HepG2 (cell line): ENCODE data around the gene CDK5RAP2. TPM values are rescaled to one million over a fixed set of nuclear protein-coding genes. Genes with fewer than 3 reads are reported as not detected.

Experiments
- ARNT2 ChIP-seq: sonication (generic); formaldehyde crosslinking; IDR thresholded peaks from 2 replicates; pipeline ENCODE4 v1.8.0; 2022; ENCODE audit warnings: mild to moderate bottlenecking, low read depth, missing genetic modification reagents, moderate library complexity
- ETV6 ChIP-seq: sonication (generic); formaldehyde crosslinking; conservative IDR thresholded peaks from 2 replicates; pipeline ENCODE4 v1.4.0; 2020; ENCODE audit warnings: missing genetic modification reagents
- GTF3A ChIP-seq: sonication (generic); formaldehyde crosslinking; conservative IDR thresholded peaks from 2 replicates; pipeline ENCODE4 v1.4.0; 2020; ENCODE audit warnings: mild to moderate bottlenecking, missing genetic modification reagents
- GZF1 ChIP-seq: sonication (generic); formaldehyde crosslinking; IDR thresholded peaks from 2 replicates; pipeline ENCODE4 v1.5.1; 2020; ENCODE audit warnings: mild to moderate bottlenecking, missing genetic modification reagents
- IRF2 ChIP-seq: IDR thresholded peaks from 2 replicates; pipeline ENCODE4 v1.6.1; 2018; ENCODE audit warnings: missing genetic modification reagents, missing compliant biosample characterization
- KAT8 ChIP-seq: IDR thresholded peaks from 2 replicates; pipeline ENCODE4 v1.6.1; 2016; ENCODE audit warnings: missing genetic modification reagents, missing compliant biosample characterization
- KMT2B ChIP-seq: IDR thresholded peaks from 2 replicates; pipeline ENCODE4 v1.6.1; 2016; ENCODE audit warnings: missing genetic modification reagents, missing compliant biosample characterization
- MED8 ChIP-seq: sonication (generic); formaldehyde crosslinking; IDR thresholded peaks from 2 replicates; pipeline ENCODE4 v1.8.1; 2023; ENCODE audit warnings: mild to moderate bottlenecking, missing genetic modification reagents; ENCODE audit not compliant: insufficient replicate concordance
- NFKBIZ ChIP-seq: IDR thresholded peaks from 2 replicates; pipeline ENCODE4 v1.6.1; 2018; ENCODE audit warnings: missing genetic modification reagents, missing compliant biosample characterization
- NR1H2 ChIP-seq: sonication (generic); formaldehyde crosslinking; IDR thresholded peaks from 2 replicates; pipeline ENCODE4 v1.8.1; 2022; ENCODE audit warnings: low read depth, missing genetic modification reagents, borderline replicate concordance
- NR2F2 ChIP-seq: IDR thresholded peaks from 2 replicates; pipeline ENCODE4 v1.6.1; 2012; ENCODE audit warnings: low read depth, inconsistent platforms, borderline replicate concordance
- RARA ChIP-seq: IDR thresholded peaks from 2 replicates; pipeline ENCODE4 v1.6.1; 2016; ENCODE audit warnings: missing genetic modification reagents, missing compliant biosample characterization
- RCOR2 ChIP-seq: IDR thresholded peaks from 2 replicates; pipeline ENCODE4 v1.6.1; 2016; ENCODE audit warnings: missing biosample characterization, missing genetic modification reagents
- SMYD3 ChIP-seq: sonication (generic); formaldehyde crosslinking; IDR thresholded peaks from 2 replicates; pipeline ENCODE4 v1.8.1; 2023; ENCODE audit warnings: mild to moderate bottlenecking, missing genetic modification reagents
- THYN1 ChIP-seq: sonication (generic); formaldehyde crosslinking; IDR thresholded peaks from 2 replicates; pipeline ENCODE4 v1.8.1; 2023; ENCODE audit warnings: low read depth, mild to moderate bottlenecking, moderate library complexity, missing genetic modification reagents, borderline replicate concordance
- ZBTB38 ChIP-seq: sonication (generic); formaldehyde crosslinking; IDR thresholded peaks from 2 replicates; pipeline ENCODE4 v1.5.1; 2020; ENCODE audit warnings: mild to moderate bottlenecking, missing genetic modification reagents
- ZC3H4 ChIP-seq: sonication (generic); formaldehyde crosslinking; IDR thresholded peaks from 2 replicates; pipeline ENCODE4 v1.4.0; 2020; ENCODE audit warnings: missing genetic modification reagents, borderline replicate concordance
- ZNF205 ChIP-seq: IDR thresholded peaks from 2 replicates; pipeline ENCODE4 v1.6.1; 2018; ENCODE audit warnings: missing biosample characterization, missing genetic modification reagents
- ZNF251 ChIP-seq: sonication (generic); formaldehyde crosslinking; IDR thresholded peaks from 2 replicates; pipeline ENCODE4 v1.9.0; 2021; ENCODE audit warnings: mild to moderate bottlenecking, missing genetic modification reagents
- ZNF678 ChIP-seq: sonication (generic); formaldehyde crosslinking; IDR thresholded peaks from 2 replicates; pipeline ENCODE4 v1.4.0; 2020; ENCODE audit warnings: mild to moderate bottlenecking, missing genetic modification reagents
- ZSCAN22 ChIP-seq: sonication (generic); formaldehyde crosslinking; IDR thresholded peaks from 2 replicates; pipeline ENCODE4 v1.4.0; 2020; ENCODE audit warnings: mild to moderate bottlenecking, missing genetic modification reagents
- polyA plus RNA-seq, 8 experiments: library from polyadenylated mRNA; depleted of rRNA in 3 of 8; stranded (reverse) in 7 of 8; unstranded in 1 of 8; fragments of >200 nt; fragmentation: Illumina TruSeq in 4 of 8; extraction: Trizol in 4 of 8; gene quantifications; 2 replicates each; pipeline versions ENCODE4 v1.2.1 to v1.2.3, GENCODE V29; 2011 to 2016; ENCODE audit warnings: low read depth in 4 of 8, missing spikeins in 1 of 8, mixed read lengths in 1 of 8; ENCODE audit not compliant: insufficient read depth in 1 of 8
- total RNA-seq, 5 experiments: library from RNA; depleted of rRNA; stranded (reverse); fragments of >200 nt; fragmentation: Illumina TruSeq; extraction: Trizol; gene quantifications; 2 replicates each; pipeline ENCODE4 v1.2.3, GENCODE V29; 2016; ENCODE audit warnings: low read depth in 1 of 5
- TF ChIP-seq, protein P1 (sequence below), 2 experiments: fragments of 450-650 bp in 1 of 2; sonication (generic) in 1 of 2; formaldehyde crosslinking; IDR thresholded peaks; 2 replicates each; pipeline versions ENCODE4 v1.5.0 to v1.8.0; 2020 to 2022; ENCODE audit warnings: mild to moderate bottlenecking in 1 of 2, missing genetic modification reagents in 1 of 2
- TF ChIP-seq, protein P2 (sequence below): sonication (generic); formaldehyde crosslinking; IDR thresholded peaks from 2 replicates; pipeline ENCODE4 v1.4.0; 2020; ENCODE audit warnings: missing genetic modification reagents
- TF ChIP-seq, protein P3 (sequence below): sonication (generic); formaldehyde crosslinking; IDR thresholded peaks from 2 replicates; pipeline ENCODE4 v1.8.1; 2023; ENCODE audit warnings: mild to moderate bottlenecking, moderate library complexity, missing genetic modification reagents
- TF ChIP-seq, protein P4 (sequence below): sonication (generic); formaldehyde crosslinking; IDR thresholded peaks from 2 replicates; pipeline ENCODE4 v1.5.0; 2020; ENCODE audit warnings: missing genetic modification reagents

Gene CDK5RAP2
- total and polyA plus RNA-seq, 2 of the 13 experiments (the other 11 are each of a cell fraction or from before 2014, with no cell fraction given): 31.8 to 42.2 TPM

DNA sequence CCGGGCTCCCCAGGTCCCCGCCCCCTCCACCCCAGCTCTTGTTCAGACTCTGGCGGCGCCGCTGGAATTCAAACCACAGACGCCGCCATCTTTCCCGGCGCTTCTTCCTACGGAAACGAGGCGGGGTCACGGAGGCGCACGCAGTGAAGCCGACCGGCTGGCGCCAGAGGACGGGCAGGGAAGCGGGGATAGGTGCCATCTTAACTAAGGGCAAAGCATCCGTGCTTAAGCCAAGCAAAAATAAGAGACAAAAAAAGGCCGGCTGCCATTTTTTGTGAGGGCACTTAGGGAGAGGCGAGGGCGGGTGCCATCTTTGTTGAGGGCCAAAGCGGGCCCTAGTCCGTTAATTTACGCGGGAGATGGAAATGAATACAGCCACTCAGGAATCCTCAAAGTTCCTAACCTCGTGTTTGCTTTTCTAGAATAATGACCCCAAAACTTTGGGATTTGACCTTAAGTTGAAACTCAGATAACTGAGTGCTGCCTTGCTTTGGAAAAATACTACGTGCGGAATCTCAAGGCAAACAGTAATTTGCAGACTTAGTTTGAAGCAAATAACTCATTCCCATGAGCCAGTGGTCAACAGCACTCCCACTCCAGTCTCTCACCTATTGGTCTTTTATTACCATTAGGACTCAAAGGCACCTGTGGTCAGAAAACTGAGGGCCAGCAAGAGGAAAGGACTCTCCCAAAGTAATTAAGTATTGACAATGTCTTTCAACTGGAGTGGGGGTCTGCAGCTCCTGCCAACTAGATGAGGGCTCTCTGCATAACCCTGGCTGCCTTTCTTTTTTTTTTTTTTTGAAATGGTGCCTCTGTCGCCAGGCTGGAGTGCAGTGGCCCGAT, at the start of gene CDK5RAP2 (continued):
- TF ChIP-seq KAT8 (CRISPR knock-in tag): peak; percentile 89
- no peak for TF ChIP-seq ZSCAN22 (CRISPR knock-in tag)
- TF ChIP-seq, protein P1, sequence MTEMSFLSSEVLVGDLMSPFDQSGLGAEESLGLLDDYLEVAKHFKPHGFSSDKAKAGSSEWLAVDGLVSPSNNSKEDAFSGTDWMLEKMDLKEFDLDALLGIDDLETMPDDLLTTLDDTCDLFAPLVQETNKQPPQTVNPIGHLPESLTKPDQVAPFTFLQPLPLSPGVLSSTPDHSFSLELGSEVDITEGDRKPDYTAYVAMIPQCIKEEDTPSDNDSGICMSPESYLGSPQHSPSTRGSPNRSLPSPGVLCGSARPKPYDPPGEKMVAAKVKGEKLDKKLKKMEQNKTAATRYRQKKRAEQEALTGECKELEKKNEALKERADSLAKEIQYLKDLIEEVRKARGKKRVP (CRISPR knock-in tag; IDR thresholded peaks at IDR 0.05): peak in 1 of 2 experiments; percentile 58; a peak in 1 of 4 replicates
- no peak for TF ChIP-seq ARNT2 (CRISPR knock-in tag)
- TF ChIP-seq NR2F2: no peak
- TF ChIP-seq SMYD3: peak; percentile 83
- TF ChIP-seq, protein P2, sequence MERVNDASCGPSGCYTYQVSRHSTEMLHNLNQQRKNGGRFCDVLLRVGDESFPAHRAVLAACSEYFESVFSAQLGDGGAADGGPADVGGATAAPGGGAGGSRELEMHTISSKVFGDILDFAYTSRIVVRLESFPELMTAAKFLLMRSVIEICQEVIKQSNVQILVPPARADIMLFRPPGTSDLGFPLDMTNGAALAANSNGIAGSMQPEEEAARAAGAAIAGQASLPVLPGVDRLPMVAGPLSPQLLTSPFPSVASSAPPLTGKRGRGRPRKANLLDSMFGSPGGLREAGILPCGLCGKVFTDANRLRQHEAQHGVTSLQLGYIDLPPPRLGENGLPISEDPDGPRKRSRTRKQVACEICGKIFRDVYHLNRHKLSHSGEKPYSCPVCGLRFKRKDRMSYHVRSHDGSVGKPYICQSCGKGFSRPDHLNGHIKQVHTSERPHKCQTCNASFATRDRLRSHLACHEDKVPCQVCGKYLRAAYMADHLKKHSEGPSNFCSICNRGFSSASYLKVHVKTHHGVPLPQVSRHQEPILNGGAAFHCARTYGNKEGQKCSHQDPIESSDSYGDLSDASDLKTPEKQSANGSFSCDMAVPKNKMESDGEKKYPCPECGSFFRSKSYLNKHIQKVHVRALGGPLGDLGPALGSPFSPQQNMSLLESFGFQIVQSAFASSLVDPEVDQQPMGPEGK: peak; percentile 17; the same call in 1 of the 2 replicates
- TF ChIP-seq NFKBIZ (CRISPR knock-in tag): peak; percentile 19; the same call in 1 of the 2 replicates
- no peak for TF ChIP-seq ZNF251
- no peak for TF ChIP-seq GTF3A (CRISPR knock-in tag)
- peak; percentile 78 for TF ChIP-seq IRF2 (CRISPR knock-in tag)
- no peak for TF ChIP-seq ZC3H4 (CRISPR knock-in tag)
- TF ChIP-seq ZNF678: 0 out of 2 replicates have a peak, but pooled peaks have one; percentile 26
- TF ChIP-seq NR1H2: no peak
- TF ChIP-seq, protein P3, sequence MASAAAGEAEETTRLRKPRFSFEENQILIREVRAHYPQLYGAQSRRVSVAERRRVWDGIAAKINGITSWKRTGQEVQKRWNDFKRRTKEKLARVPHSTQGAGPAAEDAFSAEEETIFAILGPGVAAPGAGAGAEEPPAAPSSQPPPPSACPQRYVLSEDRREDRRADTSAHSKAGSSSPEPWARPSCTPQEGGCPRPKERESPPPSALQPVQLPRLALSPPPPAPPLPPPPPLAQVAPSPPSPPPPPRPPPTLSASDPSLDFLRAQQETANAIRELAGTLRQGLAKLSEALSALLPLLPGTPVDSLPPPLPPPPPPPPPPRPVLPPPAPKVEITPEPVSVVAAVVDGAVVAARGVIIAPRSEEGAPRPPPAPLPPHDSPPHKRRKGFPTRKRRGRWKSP (CRISPR knock-in tag): no peak; the same call in 1 of the 2 replicates
- no peak for TF ChIP-seq ETV6 (CRISPR knock-in tag)
- no peak for TF ChIP-seq GZF1 (CRISPR knock-in tag)
- no peak for TF ChIP-seq THYN1
- TF ChIP-seq ZNF205 (CRISPR knock-in tag): peak; percentile 39
- TF ChIP-seq MED8: no peak
- TF ChIP-seq RCOR2: no peak
- TF ChIP-seq ZBTB38 (CRISPR knock-in tag): peak; percentile 49; the same call in 1 of the 2 replicates
- TF ChIP-seq RARA (CRISPR knock-in tag): no peak
- TF ChIP-seq, protein P4, sequence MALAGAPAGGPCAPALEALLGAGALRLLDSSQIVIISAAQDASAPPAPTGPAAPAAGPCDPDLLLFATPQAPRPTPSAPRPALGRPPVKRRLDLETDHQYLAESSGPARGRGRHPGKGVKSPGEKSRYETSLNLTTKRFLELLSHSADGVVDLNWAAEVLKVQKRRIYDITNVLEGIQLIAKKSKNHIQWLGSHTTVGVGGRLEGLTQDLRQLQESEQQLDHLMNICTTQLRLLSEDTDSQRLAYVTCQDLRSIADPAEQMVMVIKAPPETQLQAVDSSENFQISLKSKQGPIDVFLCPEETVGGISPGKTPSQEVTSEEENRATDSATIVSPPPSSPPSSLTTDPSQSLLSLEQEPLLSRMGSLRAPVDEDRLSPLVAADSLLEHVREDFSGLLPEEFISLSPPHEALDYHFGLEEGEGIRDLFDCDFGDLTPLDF (CRISPR knock-in tag): peak; percentile 99
- TF ChIP-seq KMT2B (CRISPR knock-in tag): peak; percentile 89
